GM12873 (cell line): ENCODE measurements around the gene ITGBL1.

Experiments
- CTCF ChIP-seq: IDR thresholded peaks from 2 replicates; pipeline ENCODE4 v1.5.1; 2012; ENCODE audit warnings: low read depth, mild to moderate bottlenecking, moderate library complexity, low read length, control low read depth; ENCODE audit not compliant: insufficient read depth; ENCODE audit errors: missing control alignments

ITGBL1 gene

GRCh38 chr13:101452519-101453485 lies at the start of gene ITGBL1:
ITGBL1 (plus strand) TSS chr13:101452675; CDS start chr13:101452834, 159 bp downstream.
- no peak for TF ChIP-seq CTCF

GRCh38 chr13:101406791-101407190 lies 45.7 kb upstream of the ITGBL1 start:
- no peak for TF ChIP-seq CTCF

GRCh38 chr13:101408154-101408553 lies 44.3 kb upstream of the ITGBL1 start:
- TF ChIP-seq CTCF, result no peak

- TF ChIP-seq CTCF, result no peak
Measured at GRCh38 chr13:101408992-101409656, 43.4 kb upstream of the ITGBL1 start.

GRCh38 chr13:101412076-101412475 lies 40.4 kb upstream of the ITGBL1 start:
- TF ChIP-seq CTCF, result no peak

GRCh38 chr13:101415358-101416174 lies 36.9 kb upstream of the ITGBL1 start:
- TF ChIP-seq CTCF, result no peak
